K562 (cell line): Measurements from ENCODE around the gene CACNA1I. TPM values are rescaled to one million over a fixed set of nuclear protein-coding genes. Genes with fewer than 3 reads are reported as not detected.
A peak's percentile ranks its signal among the peaks of the same experiment; 100 is the strongest.

ENCODE experiments used
- ATAC-seq: fragments of 200-7000 bp; cut with Tn5 transposase; 3 replicates; pipeline ENCODE4 v1.9.1; 2020; ENCODE audit warnings: moderate library complexity
- BruUV-seq: library from RNA; stranded (reverse); fragments of 400-500 nt; replicated peaks from 2 replicates; lab custom pipeline; 2021; lab: Mats Ljungman, UMichigan
- CTCF ChIA-PET: fragments of 300-600 bp; formaldehyde crosslinking; extraction: SDS; loops from one replicate; lab custom pipeline; 2021; ENCODE audit warnings: low intra/inter-chr PET ratio; lab: Yijun Ruan, JAX
- POLR2A ChIA-PET: fragments of 300-600, 350-650 bp; sonication (Branson Sonifier 250); formaldehyde crosslinking; extraction: SDS; loops from one replicate; lab custom pipeline; 2021; ENCODE audit warnings: antibody characterized with exemption, inconsistent platforms; lab: Yijun Ruan, JAX
- DNase-seq, 4 experiments: peaks; one replicate each; pipeline versions ENCODE4 v3.0.0 to v3.0.0-alpha.2; 2011 to 2018; ENCODE audit warnings: low spot score in 3 of 4, mixed read lengths in 3 of 4; ENCODE audit errors: extremely low read depth in 1 of 4
- FAIRE-seq: peaks from 2 replicates; lab custom pipeline; 2011; peaks lifted over from hg19 to GRCh38; lab: Jason Lieb, UNC
- H2AFZ ChIP-seq: 2 replicates; pipeline ENCODE4 v1.6.0; 2011; ENCODE audit warnings: low read depth, low read length, control low read depth, inconsistent platforms
- H3K27ac ChIP-seq: fragments of 200-600 bp; 3 replicates; pipeline ENCODE4 v1.8.0; 2011; ENCODE audit warnings: low read depth, mild to moderate bottlenecking, control low read depth, inconsistent platforms, low read length, moderate library complexity, mixed read lengths; ENCODE audit errors: extremely low read depth
- H3K27me3 ChIP-seq, 2 experiments: fragments of 300-600 bp in 1 of 2; 2 replicates in 1 of 2; 3 replicates in 1 of 2; pipeline versions ENCODE4 v1.6.0 to v1.8.0; 2011; ENCODE audit warnings: inconsistent platforms in 2 of 2, low read length in 2 of 2, mild to moderate bottlenecking in 1 of 2, mixed read lengths in 1 of 2, moderate library complexity in 1 of 2; ENCODE audit not compliant: control insufficient read depth in 2 of 2, insufficient read depth in 2 of 2
- H3K36me3 ChIP-seq: fragments of 300-600 bp; 3 replicates; pipeline ENCODE4 v1.8.0; 2011; ENCODE audit warnings: mild to moderate bottlenecking, low read length, inconsistent platforms; ENCODE audit not compliant: control insufficient read depth, insufficient read depth
- H3K4me1 ChIP-seq, 2 experiments: fragments of 200-600 bp in 1 of 2; replicated peaks in 1 of 2; 2 replicates in 1 of 2; 3 replicates in 1 of 2; pipeline versions ENCODE4 v1.5.1 to v1.8.0; 2011; ENCODE audit warnings: inconsistent platforms in 2 of 2, low read length in 2 of 2, mild to moderate bottlenecking in 1 of 2, mixed read lengths in 1 of 2, moderate library complexity in 1 of 2; ENCODE audit not compliant: control insufficient read depth in 2 of 2, insufficient read depth in 2 of 2
- H3K4me2 ChIP-seq: 2 replicates; pipeline ENCODE4 v1.6.1; 2011; ENCODE audit warnings: low read length, control low read depth, inconsistent platforms, mixed read lengths; ENCODE audit not compliant: insufficient read depth
- H3K4me3 ChIP-seq: fragments of 200-600 bp; sonication (generic), shearing (Covaris generic); 2 replicates; pipeline ENCODE4 v1.5.1; 2016; ENCODE audit warnings: control low read depth, inconsistent platforms
- H3K79me2 ChIP-seq: fragments of 200-600 bp; 3 replicates; pipeline ENCODE4 v1.8.0; 2011; ENCODE audit warnings: low read length, inconsistent platforms; ENCODE audit not compliant: control insufficient read depth, insufficient read depth
- H3K9ac ChIP-seq, 2 experiments: 2 replicates each; pipeline versions ENCODE4 v1.6.0 to v1.6.1; 2011; ENCODE audit warnings: low read depth in 2 of 2, low read length in 2 of 2, control low read depth in 1 of 2, inconsistent platforms in 1 of 2, mild to moderate bottlenecking in 1 of 2, mixed read lengths in 1 of 2; ENCODE audit not compliant: insufficient read depth in 1 of 2
- H3K9me1 ChIP-seq: one replicate; pipeline ENCODE4 v1.6.0; 2011; ENCODE audit warnings: inconsistent platforms, mild to moderate bottlenecking, low read length, moderate library complexity; ENCODE audit not compliant: control insufficient read depth, insufficient read depth
- H3K9me3 ChIP-seq: replicated peaks from 2 replicates; pipeline ENCODE4 v1.5.1; 2011; ENCODE audit warnings: low read depth, low read length, inconsistent platforms; ENCODE audit not compliant: control insufficient read depth, insufficient read depth
- H4K20me1 ChIP-seq: replicated peaks from 2 replicates; pipeline ENCODE4 v1.6.1; 2011; ENCODE audit warnings: low read length, inconsistent platforms, mixed read lengths; ENCODE audit not compliant: control insufficient read depth, insufficient read depth
- ATF4 ChIP-seq: fragments of 450-650 bp; formaldehyde crosslinking; IDR thresholded peaks from 2 replicates; pipeline ENCODE4 v1.4.0; 2022; ENCODE audit warnings: mild to moderate bottlenecking, moderate library complexity
- CREB3 ChIP-seq: fragments of 450-650 bp; conservative IDR thresholded peaks from 2 replicates; pipeline ENCODE4 v1.6.1; 2016; ENCODE audit warnings: missing genetic modification characterization, low read depth, mild to moderate bottlenecking, missing compliant biosample characterization, moderate library complexity
- DACH1 ChIP-seq: fragments of 450-650 bp; IDR thresholded peaks from 2 replicates; pipeline ENCODE4 v1.6.1; 2018; ENCODE audit not compliant: partially characterized antibody
- GTF3C2 ChIP-seq: IDR thresholded peaks from 3 replicates; pipeline ENCODE4 v1.6.1; 2011; ENCODE audit warnings: borderline replicate concordance, mild to moderate bottlenecking, moderate library complexity; ENCODE audit not compliant: insufficient read length; ENCODE audit errors: extremely low read depth
- MBD1 ChIP-seq: fragments of 250-450 bp; sonication (Bioruptor Pico); IDR thresholded peaks from 2 replicates; pipeline ENCODE4 v1.8.0; 2022; ENCODE audit warnings: inconsistent platforms
- SMARCC2 ChIP-seq: fragments of 450-650 bp; IDR thresholded peaks from 2 replicates; pipeline ENCODE4 v1.6.1; 2017; ENCODE audit warnings: antibody characterized with exemption, moderate library complexity, mild to moderate bottlenecking, low read depth
- SRSF7 ChIP-seq: fragments of 200-400 bp; formaldehyde crosslinking; optimal IDR thresholded peaks from 2 replicates; pipeline ENCODE3; 2017; ENCODE audit warnings: mild to moderate bottlenecking, low read depth, low read length
- WGBS: fragments of 100-300 bp; shearing (Covaris generic); methylation state at CpG from one replicate; pipeline ENCODE4 v1.1.6; 2016; ENCODE audit warnings: low coverage, mixed read lengths; ENCODE audit not compliant: insufficient coverage; ENCODE audit errors: missing lambda C conversion rate; 5-methylcytosine and 5-hydroxymethylcytosine counted together
- in situ Hi-C: fragments of 300-500 bp; cut with MboI; formaldehyde crosslinking; loops from 4 replicates; pipeline ENCODE4 v1.15.0; 2018; ENCODE audit warnings: inconsistent platforms, mixed read lengths
- intact Hi-C: fragments of 100-400 bp; cut with micrococcal nuclease; formaldehyde crosslinking; loops from 2 replicates; pipeline ENCODE4 v1.14.2; 2022
- polyA plus RNA-seq, 8 experiments: library from polyadenylated mRNA; depleted of rRNA in 4 of 8; stranded (reverse) in 5 of 8; unstranded in 3 of 8; fragments of >200 nt; fragmentation: Nextera tagmentation in 2 of 8; fragmentation: Illumina TruSeq in 1 of 8; extraction: Ambion mirVana in 2 of 8; extraction: Trizol in 1 of 8; gene quantifications; 2 replicates each; pipeline versions ENCODE4 v1.2.1 to v1.2.3, GENCODE V29; 2011 to 2014; ENCODE audit warnings: inconsistent platforms in 1 of 8, missing spikeins in 1 of 8
- total RNA-seq, 7 experiments: library from RNA; depleted of rRNA in 6 of 7; stranded (reverse); fragments of >200 nt in 6 of 7; fragmentation: Illumina TruSeq in 2 of 7; extraction: Trizol in 2 of 7; gene quantifications; 2 replicates each; pipeline versions ENCODE4 v1.2.1 to v1.2.3, GENCODE V29; 2011 to 2021; ENCODE audit warnings: low replicate concordance in 1 of 7

The CACNA1I gene
- total and polyA plus RNA-seq, 9 of the 15 experiments (the other 6 are each of a cell fraction or from before 2014, with no cell fraction given), result 0.01 to 0.79 (median 0.32) TPM; not detected in 1

- TF ChIP-seq MBD1 (no peak), ATF4 (no peak), SRSF7 (no peak), CREB3 (no peak), SMARCC2 (no peak), DACH1 (no peak), GTF3C2 (no peak)
- ChIA-PET POLR2A (interaction anchor here (0.6 kb wide), 1 partner anchor 17 kb away, joined by 4 read pairs; no protein-coding TSS in a partner anchor), CTCF (no interaction called here)
- Histone ChIP-seq H3K36me3 (no peaks in the 10 kb centered on the region), H3K4me1 (peaks cover 16 to 66% of the 10 kb centered on the region in 2 experiments), H3K9ac (no peak overlapping the region; a peak in 2 of 4 replicates), H3K27ac (no peak overlapping the region), H3K4me2 (no peak overlapping the region), H3K27me3 (no peaks in the 10 kb centered on the region), H3K79me2 (no peaks in the 10 kb centered on the region), H4K20me1 (no peaks in the 10 kb centered on the region), H3K9me3 (no peaks in the 10 kb centered on the region), H3K9me1 (no peaks in the 10 kb centered on the region), H3K4me3 (no peak overlapping the region), H2AFZ (no peak overlapping the region)
- in situ Hi-C loops (no loop called here), intact Hi-C loops (no loop called here)
- 74% methylated on average over 8 of the region's 12 CpGs for WGBS
- peak in 3 of 4 experiments; percentile 26 to 34 (median 27) for DNase-seq
- BruUV-seq, result no TSS peak
- ATAC-seq, result no peak
- no peak for FAIRE-seq
Observed at GRCh38 chr22:39627865-39628562, 57.5 kb downstream of the CACNA1I start.
